HG02970 (cell line): Measurements from ENCODE around the gene LIN28B.

ENCODE experiments used
- ATAC-seq: cut with Tn5 transposase; IDR thresholded peaks from one replicate; pipeline ENCODE4 v1.9.1; 2021; ENCODE audit warnings: mild to moderate bottlenecking, moderate library complexity, moderate number of reproducible peaks; ENCODE audit not compliant: unreplicated experiment, low FRiP score

Gene LIN28B

GRCh38 chr6:105106260-105106659, 149.4 kb downstream of the LIN28B start:
- no peak for ATAC-seq

GRCh38 chr6:105107207-105107606, 150.3 kb downstream of the LIN28B start:
- ATAC-seq, result no peak

GRCh38 chr6:105108631-105109262, 151.8 kb downstream of the LIN28B start:
- no peak for ATAC-seq

- ATAC-seq, result no peak
These were observed 153.3 kb downstream of the LIN28B start for GRCh38 chr6:105109955-105110895.

- no peak for ATAC-seq
These were observed 154.2 kb downstream of the LIN28B start for GRCh38 chr6:105111105-105111504.

GRCh38 chr6:105111871-105112270, 155.0 kb downstream of the LIN28B start:
- ATAC-seq, result no peak

GRCh38 chr6:105112577-105112976, 155.7 kb downstream of the LIN28B start:
- ATAC-seq, result no peak

GRCh38 chr6:105113422-105113821, 156.5 kb downstream of the LIN28B start:
- ATAC-seq, result no peak

GRCh38 chr6:105116150-105116549, 159.2 kb downstream of the LIN28B start:
- ATAC-seq, result no peak

- no peak for ATAC-seq
These were observed 163.7 kb downstream of the LIN28B start for GRCh38 chr6:105120570-105120969.

- ATAC-seq, result no peak
These were observed 165.1 kb downstream of the LIN28B start for GRCh38 chr6:105121981-105122380.

- no peak for ATAC-seq
These were observed 165.8 kb downstream of the LIN28B start for GRCh38 chr6:105122717-105123116.
